ENCODE measurements around the gene TFPT.

The TFPT gene

GRCh38 chr19:54115109-54116063 is at the start of gene TFPT, which contains the start of gene PRPF31:
Gene TFPT (minus strand): TSS chr19:54115657. CDS start chr19:54115269, 388 bp downstream.
Gene PRPF31 (plus strand): TSS chr19:54115754. CDS start chr19:54118279, 2,525 bp downstream.
- peak; percentile 92 for DNase-seq (ENCODE audit: low read depth)

GRCh38 chr19:54165222-54165621 is 49.8 kb upstream of the TFPT start:
- no peak for DNase-seq (ENCODE audit: low read depth)

- peak; percentile 42 for DNase-seq (ENCODE audit: low read depth)
These were observed 49.1 kb upstream of the TFPT start for GRCh38 chr19:54164369-54165068.

GRCh38 chr19:54162884-54163283 is 47.4 kb upstream of the TFPT start:
- DNase-seq (ENCODE audit: low read depth), result no peak

DNA sequence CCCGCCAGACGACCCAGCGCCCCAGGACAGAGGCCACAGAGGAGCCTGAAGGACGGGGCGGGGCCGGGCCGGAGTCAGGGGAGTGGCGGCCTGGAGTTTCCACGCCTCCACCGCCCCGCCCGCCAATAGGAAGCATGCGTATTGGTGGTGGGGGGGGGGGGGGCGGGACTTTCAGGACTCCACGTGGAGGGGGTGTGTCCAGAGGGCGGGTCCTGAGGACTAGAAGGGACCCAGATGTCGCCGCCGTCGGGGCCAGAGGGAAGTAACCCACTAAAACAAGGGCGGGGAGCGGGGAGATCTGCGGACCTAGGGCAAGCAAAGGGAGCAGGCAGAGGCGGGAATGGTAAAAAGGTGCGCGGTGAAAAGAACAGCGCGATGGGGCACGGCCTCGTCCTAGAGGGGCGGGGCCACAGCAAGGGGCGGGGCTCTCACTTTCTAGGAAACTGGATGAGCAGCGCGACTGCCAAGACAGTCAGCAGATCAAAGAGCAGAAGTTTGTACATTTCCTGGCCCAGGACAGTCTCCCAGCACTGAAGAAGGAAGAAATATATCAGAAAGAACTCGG is 46.9 kb upstream of the TFPT start:
- peak; percentile 72 for DNase-seq (ENCODE audit: low read depth)

GRCh38 chr19:54160854-54161253 is 45.4 kb upstream of the TFPT start:
- no peak for DNase-seq (ENCODE audit: low read depth)

GRCh38 chr19:54160182-54160811 is 44.8 kb upstream of the TFPT start:
- DNase-seq (ENCODE audit: low read depth), result no peak

DNA sequence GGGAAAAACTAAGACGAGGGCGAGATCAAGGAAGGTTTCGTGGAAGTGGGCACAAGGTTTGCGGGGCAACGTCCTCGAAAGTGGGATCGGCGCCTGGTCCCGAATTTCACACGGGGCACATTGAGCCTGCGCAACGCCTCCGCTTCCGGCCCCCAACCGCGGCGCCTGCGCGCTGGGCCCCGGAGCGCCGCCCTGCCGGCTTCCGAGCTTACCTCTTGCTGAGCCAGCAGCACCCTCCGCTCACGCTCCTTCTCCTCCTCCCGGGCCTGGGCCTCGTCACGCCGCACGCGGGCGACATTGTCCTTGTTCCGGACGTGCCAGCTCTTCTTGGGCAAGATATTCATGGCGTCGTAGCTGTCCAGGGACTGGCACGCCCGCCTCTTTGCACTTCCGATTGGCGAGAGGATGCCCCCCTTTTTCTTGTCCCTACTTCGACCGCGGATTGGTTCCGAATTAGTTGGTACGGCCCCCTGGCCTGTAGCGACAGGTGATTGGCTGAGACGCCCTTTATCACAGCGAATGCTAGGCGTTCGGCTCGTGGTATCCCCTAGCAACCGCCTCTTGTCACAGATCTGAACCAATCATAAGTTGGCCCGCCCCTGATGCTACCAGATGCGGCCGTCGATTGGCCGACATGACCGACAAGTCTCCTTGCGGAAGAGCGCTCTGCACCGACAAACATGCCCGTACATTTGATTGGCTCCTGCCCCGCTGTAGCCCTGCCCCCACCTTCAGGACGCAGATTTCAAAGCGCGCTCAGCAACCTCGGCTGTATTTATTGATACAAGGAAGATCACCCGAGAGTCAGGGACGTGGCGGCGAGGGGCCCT is 44.1 kb upstream of the TFPT start, which contains the start of gene LENG1:
TSS of gene LENG1 (minus strand) at position 370 of the 830 bp plus-strand sequence. CDS start at position 344, 26 bp downstream.
- DNase-seq (ENCODE audit: low read depth), result peak; percentile 94

DNA sequence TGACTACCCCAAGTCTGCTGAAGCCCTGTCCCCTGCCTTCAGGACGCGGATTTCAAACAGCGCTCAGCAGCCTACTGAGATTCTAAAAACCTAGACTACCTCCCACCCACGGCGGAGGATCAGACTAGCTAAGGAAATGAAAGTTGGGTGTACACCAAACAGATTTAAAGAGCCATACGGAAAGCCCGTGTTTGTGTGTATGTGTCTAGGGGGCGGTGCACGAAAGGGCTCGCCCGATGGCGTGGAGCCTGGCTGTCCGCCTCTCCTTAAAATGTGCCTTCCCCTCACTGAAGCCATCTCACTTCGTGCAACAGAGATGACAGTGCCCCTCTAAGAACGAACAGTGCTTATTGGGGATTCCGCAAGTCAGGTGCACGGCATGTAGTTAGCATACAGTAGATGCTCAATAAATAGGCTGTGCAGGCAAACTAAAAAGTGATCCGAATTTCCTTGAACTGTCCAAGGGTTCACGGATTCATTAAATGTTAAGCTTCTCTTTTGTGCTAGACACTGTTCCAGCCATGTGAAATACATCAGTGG is 43.4 kb upstream of the TFPT start:
- no peak for DNase-seq (ENCODE audit: low read depth)

DNA sequence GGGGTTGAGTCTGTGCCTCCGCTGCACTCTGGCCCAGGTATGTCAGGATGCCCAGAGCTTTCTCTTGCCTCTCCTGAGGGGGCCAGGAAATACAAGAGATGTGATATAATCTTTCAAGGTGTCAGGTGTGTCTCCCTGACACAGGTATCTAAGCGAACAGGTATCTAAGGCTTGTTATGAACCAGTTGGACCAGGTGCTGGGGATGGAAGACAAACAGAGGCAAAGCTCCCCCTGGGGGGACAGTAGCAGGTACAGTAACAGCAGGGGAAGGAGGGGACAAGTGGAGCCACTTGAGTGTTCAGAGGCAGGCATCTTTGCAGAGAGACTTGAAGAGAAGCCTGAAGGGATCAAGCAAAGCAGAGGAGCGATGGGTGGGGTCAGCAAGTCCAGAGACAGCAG is 41.5 kb upstream of the TFPT start:
- DNase-seq (ENCODE audit: low read depth), result no peak

DNA sequence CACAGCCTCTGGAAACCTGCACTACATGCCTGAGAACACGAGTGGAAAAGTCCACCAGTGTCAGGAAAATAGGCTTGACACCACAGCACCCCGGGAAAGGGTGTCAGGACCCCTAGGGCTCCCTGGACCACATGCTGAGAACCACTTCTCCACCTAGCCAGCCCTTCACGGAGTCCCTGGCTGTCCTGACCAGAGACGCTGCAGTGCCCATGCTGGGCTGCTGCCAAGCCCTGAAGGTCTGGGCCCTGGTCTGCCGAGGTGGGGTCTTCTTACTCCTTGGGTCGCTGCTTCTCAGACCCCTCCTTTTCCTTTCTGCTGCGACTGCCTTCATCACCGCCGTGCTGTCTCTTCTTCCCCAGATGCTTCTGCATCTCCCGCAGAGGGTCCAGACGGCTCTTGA is 41.0 kb upstream of the TFPT start:
- no peak for DNase-seq (ENCODE audit: low read depth)

DNA sequence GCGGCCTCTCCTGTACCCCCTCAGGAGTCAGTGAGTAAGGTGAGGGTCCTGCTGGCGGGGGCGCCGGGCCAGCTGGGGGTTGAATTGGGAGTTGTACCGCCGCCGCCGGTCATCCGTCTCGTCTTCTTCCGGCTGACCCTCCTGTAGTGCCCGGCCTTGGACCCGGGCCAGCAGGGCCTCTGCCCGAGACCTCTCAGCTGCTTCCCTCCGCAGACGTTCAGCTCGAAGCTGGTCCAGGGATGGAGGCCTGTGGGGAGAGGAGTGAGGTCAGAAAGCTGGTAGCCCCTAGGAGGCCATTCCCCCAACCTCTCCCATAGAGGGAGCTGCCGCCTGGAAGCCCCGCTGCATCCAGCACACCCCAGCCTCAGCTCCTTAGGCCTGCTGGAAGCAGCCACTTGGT is 40.2 kb upstream of the TFPT start:
- no peak for DNase-seq (ENCODE audit: low read depth)

DNA sequence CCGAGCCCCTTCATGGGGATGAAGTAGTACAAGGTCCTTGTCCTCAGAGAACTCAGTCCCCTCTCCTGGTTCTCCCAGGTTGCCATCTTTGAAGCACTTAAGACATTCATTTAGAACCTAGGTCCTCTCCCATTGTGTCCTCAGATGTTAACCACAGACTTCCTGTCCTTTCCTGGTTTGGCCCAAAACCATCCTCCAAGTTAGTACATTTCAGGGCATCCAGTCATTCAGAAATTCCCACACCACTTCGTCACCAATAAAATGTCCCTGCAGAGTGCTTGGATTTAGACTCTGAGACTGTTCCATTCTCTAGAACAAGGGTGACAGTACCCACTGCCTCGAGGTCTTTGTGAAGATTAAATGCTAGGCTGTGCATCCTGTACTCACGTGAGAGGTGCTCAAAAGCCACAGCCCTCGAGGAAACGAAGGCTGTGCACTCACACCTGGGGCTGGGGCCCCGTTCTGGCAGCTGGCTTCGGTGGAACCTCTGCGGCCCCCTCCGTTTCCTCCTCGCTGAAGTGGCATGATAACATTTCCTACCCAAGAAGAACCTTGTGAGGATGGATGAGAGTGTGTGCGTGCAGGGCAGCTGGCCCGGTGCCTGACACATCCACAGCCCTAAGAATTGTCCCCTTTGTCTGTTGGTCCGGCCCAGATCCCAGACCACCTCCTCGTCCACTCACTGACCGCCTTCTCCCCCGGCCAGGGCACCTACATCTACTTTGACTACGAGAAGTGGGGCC is 39.3 kb upstream of the TFPT start:
- DNase-seq (ENCODE audit: low read depth), result no peak

DNA sequence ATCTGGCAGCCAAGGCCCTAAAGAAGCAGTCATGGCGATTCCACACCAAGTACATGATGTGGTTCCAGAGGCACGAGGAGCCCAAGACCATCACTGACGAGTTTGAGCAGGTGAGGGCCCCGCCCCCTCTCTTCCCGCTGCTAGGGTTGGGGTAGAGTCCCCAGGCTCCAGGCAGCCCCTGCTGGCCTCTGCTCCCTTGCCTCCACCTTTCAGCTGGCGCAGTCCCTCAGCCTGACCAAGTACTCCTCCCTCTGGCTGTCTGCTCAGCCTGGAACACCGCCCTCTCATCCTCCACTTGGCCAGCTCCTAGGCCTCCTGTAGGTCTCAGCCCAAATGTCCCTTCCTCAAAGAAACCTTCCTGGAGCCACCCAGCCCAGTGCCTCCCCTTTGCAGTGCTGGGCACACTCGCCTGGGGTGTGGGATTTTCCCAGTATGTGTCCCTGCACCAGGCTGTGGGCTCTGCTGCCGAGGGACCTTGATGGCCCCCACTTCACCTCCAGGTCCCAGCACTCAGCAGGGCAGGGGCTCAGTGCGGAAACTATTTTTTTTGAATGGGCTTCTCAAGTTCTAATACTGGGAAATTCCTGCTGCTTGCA is 38.4 kb upstream of the TFPT start:
- DNase-seq (ENCODE audit: low read depth), result no peak

GRCh38 chr19:54152878-54153524 is 37.5 kb upstream of the TFPT start:
- no peak for DNase-seq (ENCODE audit: low read depth)

- DNase-seq (ENCODE audit: low read depth), result no peak
These were observed 36.8 kb upstream of the TFPT start for GRCh38 chr19:54152267-54152666.

GRCh38 chr19:54151362-54152035 is 36.0 kb upstream of the TFPT start:
- no peak for DNase-seq (ENCODE audit: low read depth)

DNA sequence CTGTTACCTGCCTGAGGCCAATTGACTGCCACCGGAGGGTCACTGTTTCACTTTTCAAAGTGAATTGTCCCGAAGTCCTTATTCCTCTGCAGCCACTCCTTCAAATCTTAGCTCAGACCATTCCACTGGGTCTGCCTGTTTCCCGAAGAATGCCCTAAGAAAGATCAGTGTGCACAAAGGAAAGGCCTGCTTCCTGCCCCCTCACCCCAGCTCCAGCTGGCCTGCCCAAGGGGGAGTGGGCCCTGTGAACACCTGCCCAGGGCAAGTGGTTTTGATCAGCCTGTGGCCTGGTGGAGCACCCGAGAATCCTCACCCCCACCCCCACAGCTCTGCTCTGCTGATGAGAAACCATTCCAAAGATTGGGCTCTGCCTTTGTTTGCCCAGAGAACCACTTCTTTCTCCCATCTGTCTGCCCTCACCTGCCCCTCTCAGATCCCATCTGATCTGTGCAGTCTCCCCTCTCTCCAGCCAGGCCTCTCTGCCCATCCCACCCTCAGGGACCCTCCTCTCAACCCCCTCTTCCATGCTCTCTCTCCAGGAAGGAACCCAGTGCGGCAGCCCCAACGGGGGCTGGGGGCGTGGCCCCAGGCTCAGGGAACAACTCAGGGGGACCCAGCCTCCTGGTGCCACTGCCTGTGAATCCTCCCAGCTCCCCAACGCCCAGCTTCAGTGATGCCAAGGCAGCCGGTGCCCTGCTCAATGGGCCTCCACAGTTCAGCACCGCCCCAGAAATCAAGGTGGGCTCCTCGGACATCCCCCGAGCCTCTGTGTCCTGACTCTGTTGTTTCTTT is 33.8 kb upstream of the TFPT start:
- no peak for DNase-seq (ENCODE audit: low read depth)
